ENCODE measurements around the gene CNPY3. TPM values are rescaled to one million over a fixed set of nuclear protein-coding genes. Genes with fewer than 3 reads are reported as not detected.
"Not testable (repeated sequence)": the region's sequence is repeated elsewhere in the genome, so short reads cannot be mapped to it uniquely, and the experiment has no call there.

Gene CNPY3
- total RNA-seq (2022) (49.2 and 56.1 TPM in 2 replicates), Bru-seq, nascent RNA (percentile 76 among the genes with signal in this experiment), BruChase-seq, experiment 1, labeled RNA remaining after a 2-hour chase (percentile 78 among the genes with signal in this experiment), BruChase-seq, experiment 2, labeled RNA remaining after a 6-hour chase (percentile 84 among the genes with signal in this experiment)
- long read RNA-seq, transcript CNPY3-201 (6 exons, 1,704 nt) = major isoform, 91 of 116 reads
- long read RNA-seq, partial matches to known transcripts = 6 of 116 reads
- long read RNA-seq, other reads (novel, unspliced or antisense) = 19 of 116 reads

DNA sequence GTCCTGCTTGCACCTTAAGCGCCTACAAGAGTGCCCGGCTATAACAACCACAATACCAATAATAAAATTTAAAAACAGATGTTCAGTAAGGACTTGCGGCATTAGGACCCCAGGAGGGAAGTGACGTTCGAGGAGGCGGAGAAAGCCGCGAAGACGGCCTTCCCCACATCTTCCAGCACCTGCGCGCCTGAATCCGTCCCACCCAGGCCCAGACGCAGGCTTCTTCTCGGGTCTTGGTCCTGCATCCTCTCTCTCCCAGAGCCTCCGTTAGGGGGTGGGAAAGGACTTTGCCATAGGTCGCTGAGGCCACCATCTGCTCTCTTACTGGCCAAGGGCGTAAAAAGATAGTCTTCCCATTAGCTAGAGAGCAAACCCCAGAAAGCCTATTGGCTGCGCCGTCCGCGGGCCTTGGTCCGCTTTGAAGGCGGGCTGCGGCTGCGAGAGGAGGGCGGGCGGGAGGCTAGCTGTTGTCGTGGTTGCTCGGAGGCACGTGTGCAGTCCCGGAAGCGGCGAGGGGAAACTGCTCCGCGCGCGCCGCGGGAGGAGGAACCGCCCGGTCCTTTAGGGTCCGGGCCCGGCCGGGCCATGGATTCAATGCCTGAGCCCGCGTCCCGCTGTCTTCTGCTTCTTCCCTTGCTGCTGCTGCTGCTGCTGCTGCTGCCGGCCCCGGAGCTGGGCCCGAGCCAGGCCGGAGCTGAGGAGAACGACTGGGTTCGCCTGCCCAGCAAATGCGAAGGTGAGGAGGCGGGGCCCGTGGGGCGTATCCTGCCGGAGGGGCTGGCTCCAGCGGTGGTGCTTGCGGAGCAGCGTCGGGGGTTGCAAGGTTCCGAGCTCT is at the start of gene CNPY3:
Gene CNPY3 (plus strand): TSS at position 495 of the 835 bp plus-strand sequence. CDS start 91 bp downstream, at position 586.
- no peaks in the 10 kb centered on the region for H3K36me3 ChIP-seq (ENCODE audit: control insufficient read depth, insufficient read depth, low read length)
- no peaks in the 10 kb centered on the region for H3K9me3 ChIP-seq
- TF ChIP-seq, protein P1, sequence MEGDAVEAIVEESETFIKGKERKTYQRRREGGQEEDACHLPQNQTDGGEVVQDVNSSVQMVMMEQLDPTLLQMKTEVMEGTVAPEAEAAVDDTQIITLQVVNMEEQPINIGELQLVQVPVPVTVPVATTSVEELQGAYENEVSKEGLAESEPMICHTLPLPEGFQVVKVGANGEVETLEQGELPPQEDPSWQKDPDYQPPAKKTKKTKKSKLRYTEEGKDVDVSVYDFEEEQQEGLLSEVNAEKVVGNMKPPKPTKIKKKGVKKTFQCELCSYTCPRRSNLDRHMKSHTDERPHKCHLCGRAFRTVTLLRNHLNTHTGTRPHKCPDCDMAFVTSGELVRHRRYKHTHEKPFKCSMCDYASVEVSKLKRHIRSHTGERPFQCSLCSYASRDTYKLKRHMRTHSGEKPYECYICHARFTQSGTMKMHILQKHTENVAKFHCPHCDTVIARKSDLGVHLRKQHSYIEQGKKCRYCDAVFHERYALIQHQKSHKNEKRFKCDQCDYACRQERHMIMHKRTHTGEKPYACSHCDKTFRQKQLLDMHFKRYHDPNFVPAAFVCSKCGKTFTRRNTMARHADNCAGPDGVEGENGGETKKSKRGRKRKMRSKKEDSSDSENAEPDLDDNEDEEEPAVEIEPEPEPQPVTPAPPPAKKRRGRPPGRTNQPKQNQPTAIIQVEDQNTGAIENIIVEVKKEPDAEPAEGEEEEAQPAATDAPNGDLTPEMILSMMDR (IDR thresholded peaks at IDR 0.05; ENCODE audit: insufficient read depth in 1 of 2, low read depth in 1 of 2, low read length in 1 of 2, severe bottlenecking in 1 of 2, unreplicated experiment in 1 of 2) = no peak
- Mint-ChIP-seq H3K27ac (ENCODE audit: unreplicated experiment) (peak within 1 kb of the TSS; percentile 76), H3K4me1 (ENCODE audit: low read depth, unreplicated experiment) (peaks cover 13% of the 10 kb centered on the region), H3K4me3 (ENCODE audit: unreplicated experiment) (peak within 1 kb of the TSS; percentile 100), H3K27me3 (ENCODE audit: insufficient read depth, unreplicated experiment) (no peaks in the 10 kb centered on the region), H3K9me3 (ENCODE audit: unreplicated experiment) (no peaks in the 10 kb centered on the region), H3K36me3 (ENCODE audit: insufficient read depth, unreplicated experiment) (peaks cover 38% of the 10 kb centered on the region)
- ChIA-PET CTCF (interaction anchor here (0.6 to 1.4 kb wide), 16 partner anchors 10 to 1356 kb away, joined by 3 to 14 read pairs (median 3); partner anchors contain the start of gene PPP2R5D), POLR2A (interaction anchor here (0.5 to 2.1 kb wide), 24 partner anchors 8 to 1930 kb away, joined by 3 to 16 read pairs (median 6); partner anchors contain the start of genes CUL7, GNMT, KLC4 and KLHDC3)
- H3K4me1 ChIP-seq = peaks cover 8% of the 10 kb centered on the region
- intact Hi-C loops (cut with micrococcal nuclease; ENCODE audit: unreplicated experiment) = loop anchor here (1.0 kb wide), 3 partner anchors 28 to 50 kb away; partner anchors contain the start of genes GNMT and PEX6
- H3K4me3 ChIP-seq (ENCODE audit: low read depth, low read length) = peak within 1 kb of the TSS; percentile 56
- DNase-seq = peak; percentile 95 to 96
- H3K27me3 ChIP-seq (replicated peaks; ENCODE audit: control insufficient read depth, insufficient read depth, low read length) = no peaks in the 10 kb centered on the region
- TSS peak; percentile 58 for BruUV-seq (replicated peaks)

DNA sequence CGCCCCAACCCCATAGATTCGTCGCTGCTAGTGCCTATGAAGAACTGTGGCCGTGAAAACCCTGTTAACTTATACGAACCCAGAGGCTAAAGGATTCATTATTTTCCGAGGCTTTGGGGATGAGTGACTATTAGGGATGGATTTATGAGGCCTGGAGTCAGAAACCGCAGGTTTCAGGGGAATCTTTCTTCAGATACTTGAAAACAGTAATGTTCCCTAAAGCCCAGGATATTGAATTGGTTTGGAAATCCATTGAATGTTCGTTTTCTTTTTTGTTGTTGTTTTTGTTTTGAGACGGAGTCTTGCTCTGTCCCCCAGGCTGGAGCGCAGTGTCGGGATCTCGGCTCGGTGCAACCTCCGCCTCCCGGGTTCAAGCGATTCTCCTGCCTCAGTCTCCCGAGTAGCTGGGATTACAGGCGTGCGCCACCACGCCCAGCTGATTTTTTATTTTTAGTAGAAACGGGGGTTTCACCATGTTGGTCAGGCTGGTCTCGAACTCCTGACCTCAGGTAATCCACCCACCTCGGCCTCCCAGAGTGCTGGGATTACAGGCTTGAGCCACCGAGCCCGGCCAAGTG is 49.0 kb upstream of the CNPY3 start:
- H3K9me3 ChIP-seq; H3K27me3 Mint-ChIP-seq (ENCODE audit: insufficient read depth, unreplicated experiment); H3K9me3 Mint-ChIP-seq (ENCODE audit: unreplicated experiment); DNase-seq; H3K4me1 Mint-ChIP-seq (ENCODE audit: low read depth, unreplicated experiment); H3K36me3 ChIP-seq (ENCODE audit: control insufficient read depth, insufficient read depth, low read length); intact Hi-C loops (cut with micrococcal nuclease; ENCODE audit: unreplicated experiment); BruUV-seq (replicated peaks); H3K4me1 ChIP-seq; H3K27me3 ChIP-seq (replicated peaks; ENCODE audit: control insufficient read depth, insufficient read depth, low read length): not testable (repeated sequence)
- CTCF ChIA-PET = interaction anchor here (1.1 to 1.9 kb wide), 3 partner anchors 10 to 219 kb away, joined by 3 to 9 read pairs (median 6); a partner anchor contains a TSS
- peak overlapping the region; percentile 75 for H3K4me3 ChIP-seq (ENCODE audit: low read depth, low read length)
- H3K36me3 Mint-ChIP-seq (ENCODE audit: insufficient read depth, unreplicated experiment) = peaks cover 51% of the 10 kb centered on the region
- H3K27ac Mint-ChIP-seq (ENCODE audit: unreplicated experiment) = peak overlapping the region; percentile 100
- POLR2A ChIA-PET = interaction anchor here (0.9 to 1.3 kb wide), 6 partner anchors 10 to 316 kb away, joined by 4 to 26 read pairs (median 10); partner anchors contain the start of genes BICRAL, CNPY3, KLHDC3 and MEA1
- peak overlapping the region; percentile 94 for H3K4me3 Mint-ChIP-seq (ENCODE audit: unreplicated experiment)

DNA sequence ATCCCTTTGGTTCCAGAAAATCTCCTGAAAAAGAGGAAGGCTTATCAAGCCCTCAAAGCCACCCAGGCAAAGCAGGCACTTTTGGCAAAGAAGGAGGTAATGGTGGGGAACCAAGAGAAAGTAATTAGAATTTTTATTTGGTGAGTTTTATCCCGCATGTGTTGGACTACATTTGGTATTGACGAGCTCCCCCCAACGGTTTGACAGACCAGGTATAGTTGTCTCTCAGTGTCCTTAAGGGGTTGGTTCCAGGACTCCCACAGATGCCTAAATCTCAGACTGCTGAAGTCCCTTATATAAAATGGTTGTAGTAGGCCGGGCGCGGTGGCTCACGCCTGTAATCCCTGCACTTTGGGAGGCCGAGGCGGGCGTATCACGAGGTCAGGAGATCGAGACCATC is 48.4 kb upstream of the CNPY3 start:
- intact Hi-C loops (cut with micrococcal nuclease; ENCODE audit: unreplicated experiment); H3K9me3 ChIP-seq; BruUV-seq (replicated peaks); H3K27me3 Mint-ChIP-seq (ENCODE audit: insufficient read depth, unreplicated experiment); CTCF ChIA-PET; H3K36me3 ChIP-seq (ENCODE audit: control insufficient read depth, insufficient read depth, low read length); POLR2A ChIA-PET; H3K4me1 Mint-ChIP-seq (ENCODE audit: low read depth, unreplicated experiment); H3K27me3 ChIP-seq (replicated peaks; ENCODE audit: control insufficient read depth, insufficient read depth, low read length); H3K4me1 ChIP-seq; DNase-seq; H3K9me3 Mint-ChIP-seq (ENCODE audit: unreplicated experiment): not testable (repeated sequence)
- H3K27ac Mint-ChIP-seq (ENCODE audit: unreplicated experiment) = peak overlapping the region; percentile 100
- H3K4me3 Mint-ChIP-seq (ENCODE audit: unreplicated experiment) = peak overlapping the region; percentile 94
- peak overlapping the region; percentile 75 for H3K4me3 ChIP-seq (ENCODE audit: low read depth, low read length)
- peaks cover 56% of the 10 kb centered on the region for H3K36me3 Mint-ChIP-seq (ENCODE audit: insufficient read depth, unreplicated experiment)

Data from Caco-2 (cell line).